SU-DHL-6 (cell line): ENCODE data around the gene RPTOR.
A peak's percentile ranks its signal among the peaks of the same experiment; 100 is the strongest.

ENCODE experiments used
- H2AFZ ChIP-seq: fragments of 200-600 bp; sonication (generic); 2 replicates; pipeline ENCODE4 v1.6.1; 2014; ENCODE audit warnings: low read depth, mild to moderate bottlenecking, moderate library complexity, mixed read lengths, antibody characterized with exemption, low read length; ENCODE audit not compliant: severe bottlenecking
- H3F3A ChIP-seq: fragments of 200-600 bp; shearing (Covaris generic); 2 replicates; pipeline ENCODE4 v1.6.0; 2016; ENCODE audit warnings: antibody characterized with exemption, mild to moderate bottlenecking; ENCODE audit not compliant: insufficient read depth
- H3K27ac ChIP-seq: fragments of 200-600 bp; sonication (generic); 2 replicates; pipeline ENCODE4 v1.5.1; 2016; ENCODE audit warnings: low read depth, mild to moderate bottlenecking, low read length, moderate library complexity, mixed read lengths
- H3K27me3 ChIP-seq: fragments of 200-600 bp; sonication (generic), shearing (Covaris generic); 2 replicates; pipeline ENCODE4 v1.6.0; 2014; ENCODE audit warnings: mild to moderate bottlenecking, low read length
- H3K36me3 ChIP-seq: fragments of 200-600 bp; sonication (generic); 2 replicates; pipeline ENCODE4 v1.6.1; 2014; ENCODE audit warnings: mild to moderate bottlenecking, low read length, mixed read lengths
- H3K4me2 ChIP-seq: fragments of 300-600, 200-600 bp; shearing (Covaris generic), sonication (generic); 2 replicates; pipeline ENCODE4 v1.6.0; 2014; ENCODE audit warnings: low read length, low read depth, mild to moderate bottlenecking; ENCODE audit not compliant: poor library complexity, severe bottlenecking
- H3K4me3 ChIP-seq: fragments of 200-600 bp; sonication (generic); 2 replicates; pipeline ENCODE4 v1.5.1; 2014; ENCODE audit warnings: antibody characterized with exemption, low read length, mild to moderate bottlenecking, mixed read lengths; ENCODE audit not compliant: insufficient read depth, poor library complexity, severe bottlenecking
- H3K79me2 ChIP-seq: fragments of 200-600 bp; sonication (generic); 2 replicates; pipeline ENCODE4 v1.6.1; 2014; ENCODE audit warnings: mild to moderate bottlenecking, low read length, moderate library complexity; ENCODE audit not compliant: insufficient read depth
- H3K9ac ChIP-seq: fragments of 200-600 bp; sonication (generic); 2 replicates; pipeline ENCODE4 v1.7.0; 2014; ENCODE audit warnings: mild to moderate bottlenecking, low read length
- H3K9me2 ChIP-seq: fragments of 200-600 bp; sonication (generic); replicated peaks from 2 replicates; pipeline ENCODE4 v1.6.1; 2014; ENCODE audit warnings: low read length; ENCODE audit not compliant: insufficient read depth
- H3K9me3 ChIP-seq: fragments of 200-600 bp; sonication (generic); 2 replicates; pipeline ENCODE4 v1.6.1; 2014; ENCODE audit warnings: low read length, mixed read lengths; ENCODE audit not compliant: insufficient read depth
- H4K20me1 ChIP-seq: fragments of 200-600 bp; sonication (generic); 2 replicates; pipeline ENCODE4 v1.6.1; 2014; ENCODE audit warnings: low read depth, mild to moderate bottlenecking, antibody characterized with exemption, low read length, moderate library complexity, mixed read lengths
- EZH2phosphoT487 ChIP-seq: fragments of 200-600 bp; sonication (generic), shearing (Covaris generic); conservative IDR thresholded peaks from 2 replicates; pipeline ENCODE4 v1.6.1; 2018; ENCODE audit warnings: mild to moderate bottlenecking, antibody characterized with exemption, low read length, moderate library complexity, mixed read lengths
- TF ChIP-seq, protein P1 (sequence below): fragments of 200-600 bp; sonication (generic); IDR thresholded peaks from one replicate; pipeline ENCODE4 v1.5.1; 2017; ENCODE audit warnings: antibody characterized with exemption, mild to moderate bottlenecking, low read length, moderate library complexity; ENCODE audit not compliant: insufficient read depth, poor library complexity, severe bottlenecking

RPTOR gene

DNA sequence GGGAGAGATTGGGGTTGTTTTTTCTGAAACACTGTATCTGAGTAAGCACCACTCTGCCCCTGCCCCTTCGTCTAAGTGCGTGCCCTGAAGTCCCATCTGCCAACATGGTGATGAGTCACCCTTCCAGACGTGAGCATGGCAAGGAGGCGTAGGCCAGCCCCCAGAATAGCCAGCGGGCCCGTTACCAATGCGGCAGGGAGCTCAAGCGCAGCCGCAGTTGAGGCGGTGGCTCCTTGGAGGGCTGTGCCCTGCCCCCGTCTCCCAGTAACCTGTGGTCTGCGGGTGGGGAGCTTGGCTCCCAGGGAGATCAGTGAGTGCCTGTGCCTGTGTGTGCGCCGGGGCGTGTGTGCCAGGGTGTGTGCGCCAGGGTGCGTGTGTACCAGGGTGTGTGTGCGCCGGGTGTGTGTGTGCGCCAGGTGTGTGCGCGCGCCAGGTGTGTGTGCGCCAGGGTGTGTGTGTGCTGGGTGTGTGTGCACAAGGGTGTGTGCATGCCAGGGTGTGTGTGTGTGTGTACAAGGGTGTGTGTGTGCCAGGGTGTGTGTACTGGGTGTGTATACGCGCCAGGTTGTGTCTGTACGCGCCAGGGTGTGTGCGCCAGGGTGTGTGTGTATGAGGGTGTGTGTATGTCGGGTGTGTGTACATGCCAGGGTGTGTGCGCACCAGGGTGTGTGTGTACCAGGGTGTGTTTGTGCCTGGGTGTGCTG lies 348.4 kb downstream of the RPTOR start:
- Histone ChIP-seq H2AFZ (no peak overlapping the region), H4K20me1 (no peaks in the 10 kb centered on the region), H3K4me2 (no peak overlapping the region), H3K9me2 (no peaks in the 10 kb centered on the region), H3K27ac (no peak overlapping the region), H3K9ac (no peak overlapping the region), H3K9me3 (no peaks in the 10 kb centered on the region), H3K4me3 (no peak overlapping the region), H3K36me3 (no peaks in the 10 kb centered on the region), H3K27me3 (no peaks in the 10 kb centered on the region), H3K79me2 (no peaks in the 10 kb centered on the region), H3F3A (peaks cover 16% of the 10 kb centered on the region)
- TF ChIP-seq EZH2phosphoT487 = no peak
- TF ChIP-seq, protein P1, sequence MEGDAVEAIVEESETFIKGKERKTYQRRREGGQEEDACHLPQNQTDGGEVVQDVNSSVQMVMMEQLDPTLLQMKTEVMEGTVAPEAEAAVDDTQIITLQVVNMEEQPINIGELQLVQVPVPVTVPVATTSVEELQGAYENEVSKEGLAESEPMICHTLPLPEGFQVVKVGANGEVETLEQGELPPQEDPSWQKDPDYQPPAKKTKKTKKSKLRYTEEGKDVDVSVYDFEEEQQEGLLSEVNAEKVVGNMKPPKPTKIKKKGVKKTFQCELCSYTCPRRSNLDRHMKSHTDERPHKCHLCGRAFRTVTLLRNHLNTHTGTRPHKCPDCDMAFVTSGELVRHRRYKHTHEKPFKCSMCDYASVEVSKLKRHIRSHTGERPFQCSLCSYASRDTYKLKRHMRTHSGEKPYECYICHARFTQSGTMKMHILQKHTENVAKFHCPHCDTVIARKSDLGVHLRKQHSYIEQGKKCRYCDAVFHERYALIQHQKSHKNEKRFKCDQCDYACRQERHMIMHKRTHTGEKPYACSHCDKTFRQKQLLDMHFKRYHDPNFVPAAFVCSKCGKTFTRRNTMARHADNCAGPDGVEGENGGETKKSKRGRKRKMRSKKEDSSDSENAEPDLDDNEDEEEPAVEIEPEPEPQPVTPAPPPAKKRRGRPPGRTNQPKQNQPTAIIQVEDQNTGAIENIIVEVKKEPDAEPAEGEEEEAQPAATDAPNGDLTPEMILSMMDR = no peak

DNA sequence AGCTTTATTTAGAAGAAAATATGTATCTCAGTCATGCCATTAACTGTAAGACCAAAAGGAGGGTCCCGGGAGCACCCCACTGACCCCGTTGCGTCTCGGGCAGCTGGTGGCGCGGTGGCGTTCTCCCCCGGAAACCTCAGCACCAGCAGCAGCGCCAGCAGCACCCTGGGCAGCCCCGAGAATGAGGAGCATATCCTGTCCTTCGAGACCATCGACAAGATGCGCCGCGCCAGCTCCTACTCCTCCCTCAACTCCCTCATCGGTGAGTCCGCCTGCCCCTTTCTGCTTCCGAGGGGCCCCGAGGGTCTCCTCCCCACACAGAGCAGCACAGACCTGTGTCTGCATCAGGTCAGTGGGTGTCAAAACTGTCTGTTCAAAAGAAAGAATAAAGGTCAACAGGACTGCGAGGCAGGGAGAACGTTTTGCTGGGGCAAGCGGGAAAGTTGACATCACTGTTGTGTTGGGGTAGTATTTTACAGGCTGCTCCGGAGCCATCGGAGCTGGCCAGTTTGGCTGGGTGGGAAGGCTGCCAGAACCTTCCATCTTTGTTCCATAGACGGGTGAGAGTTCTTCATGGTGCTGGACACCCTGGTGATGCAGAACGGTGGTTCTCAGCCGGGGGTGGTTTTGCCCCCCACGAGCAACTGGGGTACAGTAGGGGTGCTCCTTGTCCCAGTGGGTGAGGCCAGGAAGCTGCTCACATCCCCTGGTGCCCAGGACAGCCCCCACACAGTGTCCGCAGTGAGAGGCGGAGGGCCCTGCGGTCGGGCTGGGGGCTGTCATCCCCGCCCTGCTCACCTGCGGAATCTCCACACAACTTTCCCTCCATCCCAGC lies 349.2 kb downstream of the RPTOR start:
- no peak overlapping the region for H3K27ac ChIP-seq
- H3K9ac ChIP-seq = no peak overlapping the region
- no peak overlapping the region for H2AFZ ChIP-seq
- TF ChIP-seq EZH2phosphoT487 = no peak
- TF ChIP-seq, protein P1 = no peak
- no peaks in the 10 kb centered on the region for H3K36me3 ChIP-seq
- H4K20me1 ChIP-seq = no peaks in the 10 kb centered on the region
- H3K4me3 ChIP-seq = no peak overlapping the region
- H3K27me3 ChIP-seq = no peaks in the 10 kb centered on the region
- H3K9me3 ChIP-seq = no peaks in the 10 kb centered on the region
- peaks cover 20% of the 10 kb centered on the region for H3F3A ChIP-seq
- H3K4me2 ChIP-seq = no peak overlapping the region
- no peaks in the 10 kb centered on the region for H3K9me2 ChIP-seq
- no peaks in the 10 kb centered on the region for H3K79me2 ChIP-seq

DNA sequence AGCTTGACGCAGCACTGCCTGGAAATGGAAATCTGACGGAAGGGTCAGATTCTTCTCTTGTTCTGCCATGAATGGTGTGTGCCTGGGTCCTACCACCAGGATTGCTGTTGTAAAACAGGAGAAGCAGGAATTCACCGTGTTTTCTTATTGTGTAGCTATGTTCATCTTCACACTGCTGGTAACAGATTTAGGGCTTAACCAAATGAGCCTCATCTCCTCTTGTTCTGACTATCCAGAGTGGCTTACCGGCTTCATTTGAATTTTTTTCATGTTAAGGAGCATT lies 349.7 kb downstream of the RPTOR start:
- Histone ChIP-seq H3K79me2 (no peaks in the 10 kb centered on the region), H3K36me3 (no peaks in the 10 kb centered on the region), H3K9ac (no peak overlapping the region), H3K4me2 (no peak overlapping the region), H2AFZ (no peak overlapping the region), H3F3A (peaks cover 26% of the 10 kb centered on the region), H4K20me1 (no peaks in the 10 kb centered on the region), H3K27me3 (no peaks in the 10 kb centered on the region), H3K9me2 (no peaks in the 10 kb centered on the region), H3K4me3 (no peak overlapping the region), H3K27ac (peak overlapping the region; percentile 95; the same call in 1 of the 2 replicates), H3K9me3 (no peaks in the 10 kb centered on the region)
- TF ChIP-seq, protein P1 = no peak
- TF ChIP-seq EZH2phosphoT487 = no peak
